Camera-type eye (tissue), 1 donor: ENCODE data around the gene USP17L5. TPM values are rescaled to one million over a fixed set of nuclear protein-coding genes. Genes with fewer than 3 reads are reported as not detected.

Source experiments
- total RNA-seq: library from RNA; depleted of rRNA; stranded (reverse); fragments of >200 nt; gene quantifications from one replicate; pipeline ENCODE4 v1.2.3, GENCODE V29; 2014

Gene USP17L5, protein sequence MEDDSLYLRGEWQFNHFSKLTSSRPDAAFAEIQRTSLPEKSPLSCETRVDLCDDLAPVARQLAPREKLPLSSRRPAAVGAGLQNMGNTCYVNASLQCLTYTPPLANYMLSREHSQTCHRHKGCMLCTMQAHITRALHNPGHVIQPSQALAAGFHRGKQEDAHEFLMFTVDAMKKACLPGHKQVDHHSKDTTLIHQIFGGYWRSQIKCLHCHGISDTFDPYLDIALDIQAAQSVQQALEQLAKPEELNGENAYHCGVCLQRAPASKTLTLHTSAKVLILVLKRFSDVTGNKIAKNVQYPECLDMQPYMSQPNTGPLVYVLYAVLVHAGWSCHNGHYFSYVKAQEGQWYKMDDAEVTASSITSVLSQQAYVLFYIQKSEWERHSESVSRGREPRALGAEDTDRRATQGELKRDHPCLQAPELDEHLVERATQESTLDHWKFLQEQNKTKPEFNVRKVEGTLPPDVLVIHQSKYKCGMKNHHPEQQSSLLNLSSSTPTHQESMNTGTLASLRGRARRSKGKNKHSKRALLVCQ
- total RNA-seq = not detected

DNA sequence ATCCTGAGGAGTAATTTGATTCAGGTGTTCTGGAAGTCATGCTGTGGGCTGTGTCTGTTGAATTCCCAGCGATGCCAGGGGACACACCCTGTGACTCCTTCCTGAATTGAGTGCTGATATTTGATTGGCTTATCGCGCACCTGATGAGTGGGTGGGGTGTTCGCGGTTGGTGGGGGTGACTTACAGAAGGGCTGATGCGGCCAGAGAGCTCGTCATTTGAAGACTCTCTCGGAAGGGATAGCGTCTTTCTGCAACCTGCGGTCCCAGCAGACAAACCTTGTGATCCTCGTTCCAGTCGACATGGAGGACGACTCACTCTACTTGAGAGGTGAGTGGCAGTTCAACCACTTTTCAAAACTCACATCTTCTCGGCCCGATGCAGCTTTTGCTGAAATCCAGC, at the start of gene USP17L5:
Gene USP17L5 (plus strand): TSS at position 301 of the 400 bp plus-strand sequence. CDS start 0 bp downstream, at position 301.

DNA sequence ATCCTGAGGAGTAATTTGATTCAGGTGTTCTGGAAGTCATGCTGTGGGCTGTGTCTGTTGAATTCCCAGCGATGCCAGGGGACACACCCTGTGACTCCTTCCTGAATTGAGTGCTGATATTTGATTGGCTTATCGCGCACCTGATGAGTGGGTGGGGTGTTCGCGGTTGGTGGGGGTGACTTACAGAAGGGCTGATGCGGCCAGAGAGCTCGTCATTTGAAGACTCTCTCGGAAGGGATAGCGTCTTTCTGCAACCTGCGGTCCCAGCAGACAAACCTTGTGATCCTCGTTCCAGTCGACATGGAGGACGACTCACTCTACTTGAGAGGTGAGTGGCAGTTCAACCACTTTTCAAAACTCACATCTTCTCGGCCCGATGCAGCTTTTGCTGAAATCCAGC, 14.3 kb upstream of the USP17L5 start, which contains the start of gene USP17L24:
Gene USP17L24 (plus strand): TSS at position 301 of the 400 bp plus-strand sequence. CDS start 0 bp downstream, at position 301.

DNA sequence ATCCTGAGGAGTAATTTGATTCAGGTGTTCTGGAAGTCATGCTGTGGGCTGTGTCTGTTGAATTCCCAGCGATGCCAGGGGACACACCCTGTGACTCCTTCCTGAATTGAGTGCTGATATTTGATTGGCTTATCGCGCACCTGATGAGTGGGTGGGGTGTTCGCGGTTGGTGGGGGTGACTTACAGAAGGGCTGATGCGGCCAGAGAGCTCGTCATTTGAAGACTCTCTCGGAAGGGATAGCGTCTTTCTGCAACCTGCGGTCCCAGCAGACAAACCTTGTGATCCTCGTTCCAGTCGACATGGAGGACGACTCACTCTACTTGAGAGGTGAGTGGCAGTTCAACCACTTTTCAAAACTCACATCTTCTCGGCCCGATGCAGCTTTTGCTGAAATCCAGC, 9.6 kb upstream of the USP17L5 start, which contains the start of gene USP17L25:
Gene USP17L25 (plus strand): TSS at position 301 of the 400 bp plus-strand sequence. CDS start 0 bp downstream, at position 301.

DNA sequence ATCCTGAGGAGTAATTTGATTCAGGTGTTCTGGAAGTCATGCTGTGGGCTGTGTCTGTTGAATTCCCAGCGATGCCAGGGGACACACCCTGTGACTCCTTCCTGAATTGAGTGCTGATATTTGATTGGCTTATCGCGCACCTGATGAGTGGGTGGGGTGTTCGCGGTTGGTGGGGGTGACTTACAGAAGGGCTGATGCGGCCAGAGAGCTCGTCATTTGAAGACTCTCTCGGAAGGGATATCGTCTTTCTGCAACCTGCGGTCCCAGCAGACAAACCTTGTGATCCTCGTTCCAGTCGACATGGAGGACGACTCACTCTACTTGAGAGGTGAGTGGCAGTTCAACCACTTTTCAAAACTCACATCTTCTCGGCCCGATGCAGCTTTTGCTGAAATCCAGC, 4.8 kb upstream of the USP17L5 start, which contains the start of gene USP17L26:
Gene USP17L26 (plus strand): TSS at position 301 of the 400 bp plus-strand sequence. CDS start 0 bp downstream, at position 301.

DNA sequence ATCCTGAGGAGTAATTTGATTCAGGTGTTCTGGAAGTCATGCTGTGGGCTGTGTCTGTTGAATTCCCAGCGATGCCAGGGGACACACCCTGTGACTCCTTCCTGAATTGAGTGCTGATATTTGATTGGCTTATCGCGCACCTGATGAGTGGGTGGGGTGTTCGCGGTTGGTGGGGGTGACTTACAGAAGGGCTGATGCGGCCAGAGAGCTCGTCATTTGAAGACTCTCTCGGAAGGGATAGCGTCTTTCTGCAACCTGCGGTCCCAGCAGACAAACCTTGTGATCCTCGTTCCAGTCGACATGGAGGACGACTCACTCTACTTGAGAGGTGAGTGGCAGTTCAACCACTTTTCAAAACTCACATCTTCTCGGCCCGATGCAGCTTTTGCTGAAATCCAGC, 4.6 kb downstream of the USP17L5 start, which contains the start of gene USP17L27:
Gene USP17L27 (plus strand): TSS at position 301 of the 400 bp plus-strand sequence. CDS start 0 bp downstream, at position 301.

DNA sequence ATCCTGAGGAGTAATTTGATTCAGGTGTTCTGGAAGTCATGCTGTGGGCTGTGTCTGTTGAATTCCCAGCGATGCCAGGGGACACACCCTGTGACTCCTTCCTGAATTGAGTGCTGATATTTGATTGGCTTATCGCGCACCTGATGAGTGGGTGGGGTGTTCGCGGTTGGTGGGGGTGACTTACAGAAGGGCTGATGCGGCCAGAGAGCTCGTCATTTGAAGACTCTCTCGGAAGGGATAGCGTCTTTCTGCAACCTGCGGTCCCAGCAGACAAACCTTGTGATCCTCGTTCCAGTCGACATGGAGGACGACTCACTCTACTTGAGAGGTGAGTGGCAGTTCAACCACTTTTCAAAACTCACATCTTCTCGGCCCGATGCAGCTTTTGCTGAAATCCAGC, 9.4 kb downstream of the USP17L5 start, which contains the start of gene USP17L28:
Gene USP17L28 (plus strand): TSS at position 301 of the 400 bp plus-strand sequence. CDS start 0 bp downstream, at position 301.

DNA sequence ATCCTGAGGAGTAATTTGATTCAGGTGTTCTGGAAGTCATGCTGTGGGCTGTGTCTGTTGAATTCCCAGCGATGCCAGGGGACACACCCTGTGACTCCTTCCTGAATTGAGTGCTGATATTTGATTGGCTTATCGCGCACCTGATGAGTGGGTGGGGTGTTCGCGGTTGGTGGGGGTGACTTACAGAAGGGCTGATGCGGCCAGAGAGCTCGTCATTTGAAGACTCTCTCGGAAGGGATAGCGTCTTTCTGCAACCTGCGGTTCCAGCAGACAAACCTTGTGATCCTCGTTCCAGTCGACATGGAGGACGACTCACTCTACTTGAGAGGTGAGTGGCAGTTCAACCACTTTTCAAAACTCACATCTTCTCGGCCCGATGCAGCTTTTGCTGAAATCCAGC, 14.1 kb downstream of the USP17L5 start, which contains the start of gene USP17L29:
Gene USP17L29 (plus strand): TSS at position 301 of the 400 bp plus-strand sequence. CDS start 0 bp downstream, at position 301.

DNA sequence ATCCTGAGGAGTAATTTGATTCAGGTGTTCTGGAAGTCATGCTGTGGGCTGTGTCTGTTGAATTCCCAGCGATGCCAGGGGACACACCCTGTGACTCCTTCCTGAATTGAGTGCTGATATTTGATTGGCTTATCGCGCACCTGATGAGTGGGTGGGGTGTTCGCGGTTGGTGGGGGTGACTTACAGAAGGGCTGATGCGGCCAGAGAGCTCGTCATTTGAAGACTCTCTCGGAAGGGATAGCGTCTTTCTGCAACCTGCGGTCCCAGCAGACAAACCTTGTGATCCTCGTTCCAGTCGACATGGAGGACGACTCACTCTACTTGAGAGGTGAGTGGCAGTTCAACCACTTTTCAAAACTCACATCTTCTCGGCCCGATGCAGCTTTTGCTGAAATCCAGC, 23.6 kb downstream of the USP17L5 start, which contains the start of gene USP17L30:
Gene USP17L30 (plus strand): TSS at position 301 of the 400 bp plus-strand sequence. CDS start 0 bp downstream, at position 301.

Other genes starting within 250 kb of the USP17L5 start
- gene FAM90A26, start 169.0 kb upstream of the USP17L5 start, total RNA-seq = not detected
- not detected for gene USP17L10, start 128.7 kb upstream of the USP17L5 start, total RNA-seq
- gene USP17L11, start 124.0 kb upstream of the USP17L5 start, total RNA-seq = not detected
- gene USP17L12, start 119.3 kb upstream of the USP17L5 start, total RNA-seq = not detected
- not detected for gene USP17L13, start 114.5 kb upstream of the USP17L5 start, total RNA-seq
- not detected for gene USP17L15, start 105.0 kb upstream of the USP17L5 start, total RNA-seq
- not detected for gene USP17L17, start 95.5 kb upstream of the USP17L5 start, total RNA-seq
- gene USP17L18, start 90.8 kb upstream of the USP17L5 start, total RNA-seq = not detected
- not detected for gene USP17L19, start 86.0 kb upstream of the USP17L5 start, total RNA-seq
- not detected for gene USP17L20, start 81.3 kb upstream of the USP17L5 start, total RNA-seq
- gene USP17L21, start 76.5 kb upstream of the USP17L5 start, total RNA-seq = not detected
- not detected for gene USP17L22, start 71.8 kb upstream of the USP17L5 start, total RNA-seq
- not detected for gene USP17L24, start 14.2 kb upstream of the USP17L5 start, total RNA-seq
- gene USP17L25, start 9.5 kb upstream of the USP17L5 start, total RNA-seq = not detected
- gene USP17L26, start 4.7 kb upstream of the USP17L5 start, total RNA-seq = not detected
- not detected for gene USP17L27, start 4.7 kb downstream of the USP17L5 start, total RNA-seq
- gene USP17L28, start 9.5 kb downstream of the USP17L5 start, total RNA-seq = not detected
- not detected for gene USP17L29, start 14.2 kb downstream of the USP17L5 start, total RNA-seq
- not detected for gene USP17L30, start 23.7 kb downstream of the USP17L5 start, total RNA-seq
- gene DEFB131A, start 105.0 kb downstream of the USP17L5 start, total RNA-seq = not detected